Heart left ventricle (tissue), 16 donors: Measurements from ENCODE around the gene AFDN. TPM values are rescaled to one million over a fixed set of nuclear protein-coding genes. Genes with fewer than 3 reads are reported as not detected.
A peak's percentile ranks its signal among the peaks of the same experiment; 100 is the strongest.

ENCODE experiments used
- ATAC-seq, 4 donors: fragments of 200-7000 bp; cut with Tn5 transposase; one replicate each; pipeline ENCODE4 v1.9.1; 2020 to 2022; ENCODE audit warnings: moderate library complexity in 4 of 4, mild to moderate bottlenecking in 3 of 4, moderate number of reproducible peaks in 1 of 4
- DNase-seq, 5 donors: peaks; one replicate each; pipeline ENCODE4 v3.0.0-alpha.2; 2020
- H3K27ac ChIP-seq, 12 donors: fragments of 200-600 bp; sonication (generic) in 4 of 12; one replicate each; pipeline versions ENCODE4 v1.5.0 to v1.8.0; 2016 to 2022; ENCODE audit warnings: mild to moderate bottlenecking in 2 of 12
- H3K27me3 ChIP-seq, 9 donors: fragments of 200-600 bp; sonication (generic) in 2 of 9; one replicate each; pipeline versions ENCODE4 v1.5.1 to v1.8.0; 2016 to 2022; ENCODE audit warnings: mild to moderate bottlenecking in 3 of 9
- H3K36me3 ChIP-seq, 9 donors: fragments of 200-600 bp; sonication (generic) in 2 of 9; one replicate each; pipeline versions ENCODE4 v1.5.0 to v1.8.0; 2018 to 2022; ENCODE audit warnings: mild to moderate bottlenecking in 2 of 9
- H3K4me1 ChIP-seq, 12 donors: fragments of 200-600 bp; sonication (generic) in 4 of 12; one replicate each; pipeline versions ENCODE4 v1.5.0 to v1.8.0; 2016 to 2022; ENCODE audit warnings: mild to moderate bottlenecking in 3 of 12
- H3K4me3 ChIP-seq, 12 donors: fragments of 200-600 bp; sonication (generic) in 4 of 12; one replicate each; pipeline versions ENCODE4 v1.5.0 to v1.8.0; 2017 to 2022; ENCODE audit warnings: mild to moderate bottlenecking in 9 of 12, moderate library complexity in 4 of 12
- H3K9me3 ChIP-seq, 12 donors: fragments of 200-600 bp; sonication (generic) in 4 of 12; one replicate each; pipeline versions ENCODE4 v1.5.0 to v1.8.0; 2016 to 2022; ENCODE audit warnings: mild to moderate bottlenecking in 1 of 12
- CTCF ChIP-seq, 12 donors: fragments of 200-600 bp; sonication (generic) in 4 of 12; IDR thresholded peaks; one replicate each; pipeline versions ENCODE4 v1.5.0 to v1.8.0; 2018 to 2022; ENCODE audit warnings: antibody characterized with exemption in 12 of 12, mild to moderate bottlenecking in 5 of 12
- POLR2A ChIP-seq, 2 donors: fragments of 450-650 bp; IDR thresholded peaks; one replicate each; pipeline ENCODE4 v1.6.1; 2017; ENCODE audit warnings: antibody characterized with exemption in 2 of 2, mild to moderate bottlenecking in 2 of 2, moderate library complexity in 2 of 2
- WGBS, 4 donors: extraction: QIAGEN DNeasy Blood & Tissue Kit in 2 of 4; methylation state at CpG; one replicate each; pipeline versions ENCODE4 v1.1.5 to v1.1.7; 2013 to 2018; 5-methylcytosine and 5-hydroxymethylcytosine counted together
- intact Hi-C, 10 donors: fragments of 100-400 bp; cut with DNase I; formaldehyde crosslinking; loops; one replicate each; pipeline versions ENCODE4 v1.11.1 to v1.14.2; 2022
- polyA plus RNA-seq, 2 donors: library from polyadenylated mRNA; stranded (reverse); fragments of 200-250 nt; gene quantifications; one replicate each; pipeline ENCODE4 v1.2.3, GENCODE V29; 2013
- total RNA-seq, 9 donors: library from RNA; depleted of rRNA in 2 of 9; stranded (reverse); fragments of >200 nt in 2 of 9; fragmentation: NEBNext Ultra II Directional in 3 of 9; extraction: Animal tissue kit (Norgen Biotek cat#: 25700) in 3 of 9; gene quantifications; one replicate each; pipeline versions ENCODE4 v1.1.0 to v1.2.4, GENCODE V29; 2016 to 2023
- donor health status: ischemic (EF 13 %, LVEDD 7.1; RV severe dilation, severe dysfunction).
- donor health status: healthy with polysubstance abuse.
- donor health status: DM: no; HTN: yes; CAD: no.
- donor health status: DM: no; HTN: no; CAD: no.
- donor health status: ischemic (EF 25% LVEDD 6.9; RV normal size, moderate dysfunction).
- donor health status: ischemic (EF 25% LVEDD 5.7; RV mildly dilated, moderate dysfunction).
- donor health status: healthy.
- donor health status: DM: yes; HTN: yes; CAD: no.
- donor health status: ischemic (EF 35%, LVEDD 5.7; RV mildly dilated, moderate dysfunction).
- donor health status: nonischemic (EF 11% LVEDD 7.7; RV severe dilation, severe dysfunction).
- donor health status: DM: yes; HTN: yes; CAD: no.
- donor health status: PGD.
- donor health status: ischemic (EF 29% LVEDD 5.4; RV normal size, mild dysfunction).
- donor health status: nonischemic (EF 23%, LVEDD 6.1; RV moderate dilation, normal function).

AFDN gene
- total and polyA plus RNA-seq, 11 donors = 27.6 to 100 (median 50.4) TPM

- DNase-seq = no peak
- WGBS, 4 donors = 72 to 79% (median 78%) methylated on average over 14 of the region's 14 CpGs
Measured at GRCh38 chr6:167918548-167919278, 92.0 kb downstream of the AFDN start.

GRCh38 chr6:167919349-167919748 lies 92.6 kb downstream of the AFDN start:
- Histone ChIP-seq H3K9me3 (no peaks in the 10 kb centered on the region), H3K27ac (no peak overlapping the region), H3K36me3 (peaks cover 0 to 100% (median 73%) of the 10 kb centered on the region in 9 donors), H3K4me1 (no peaks in the 10 kb centered on the region), H3K4me3 (no peak overlapping the region), H3K27me3 (no peaks in the 10 kb centered on the region)
- ATAC-seq (no peak), DNase-seq (no peak)
- WGBS, 4 donors = 80 to 89% (median 86%) methylated on average over 3 of the region's 3 CpGs
- no peak for TF ChIP-seq CTCF (IDR thresholded peaks at IDR 0.05)
- intact Hi-C loops = loop anchor here in 3 of 10 donors (10.0 kb wide), 3 partner anchors 135 to 705 kb away; no protein-coding TSS in a partner anchor

More at GRCh38 chr6:167918548-167919278, 92.0 kb downstream of the AFDN start:
- peak in 1 of 4 donors; percentile 43 for ATAC-seq
- TF ChIP-seq POLR2A (IDR thresholded peaks at IDR 0.05) = no peak
- no peak for TF ChIP-seq CTCF (IDR thresholded peaks at IDR 0.05)
- Histone ChIP-seq H3K4me3 (no peak overlapping the region), H3K9me3 (no peaks in the 10 kb centered on the region), H3K27me3 (no peaks in the 10 kb centered on the region), H3K4me1 (no peaks in the 10 kb centered on the region), H3K36me3 (peaks cover 0 to 100% (median 80%) of the 10 kb centered on the region in 9 donors), H3K27ac (no peak overlapping the region)
- intact Hi-C loops = loop anchor here in 3 of 10 donors (10.0 kb wide), 3 partner anchors 136 to 704 kb away; no protein-coding TSS in a partner anchor

GRCh38 chr6:167920165-167920564 lies 93.5 kb downstream of the AFDN start:
- TF ChIP-seq POLR2A (IDR thresholded peaks at IDR 0.05) = no peak
- TF ChIP-seq CTCF (IDR thresholded peaks at IDR 0.05) = no peak
- H3K4me1 ChIP-seq = no peaks in the 10 kb centered on the region
- DNase-seq = no peak
- no peak for ATAC-seq
- H3K27ac ChIP-seq = no peak overlapping the region
- intact Hi-C loops = no loop called here
- peaks cover 0 to 100% (median 71%) of the 10 kb centered on the region in 9 donors for H3K36me3 ChIP-seq
- no peaks in the 10 kb centered on the region for H3K27me3 ChIP-seq
- 78 to 89% (median 85%) methylated on average over 8 of the region's 8 CpGs for WGBS, 4 donors
- no peaks in the 10 kb centered on the region for H3K9me3 ChIP-seq
- no peak overlapping the region for H3K4me3 ChIP-seq

- Histone ChIP-seq H3K4me3 (no peak overlapping the region), H3K4me1 (peaks cover 0 to 6% (median 0%) of the 10 kb centered on the region in 12 donors), H3K9me3 (no peaks in the 10 kb centered on the region), H3K27ac (no peak overlapping the region), H3K27me3 (no peaks in the 10 kb centered on the region), H3K36me3 (peaks cover 0 to 98% (median 64%) of the 10 kb centered on the region in 9 donors)
- no peak for DNase-seq
- 69 to 82% (median 70%) methylated on average over 6 of the region's 6 CpGs for WGBS, 4 donors
- TF ChIP-seq POLR2A (IDR thresholded peaks at IDR 0.05) (no peak), CTCF (IDR thresholded peaks at IDR 0.05) (no peak)
- ATAC-seq = no peak
- intact Hi-C loops = no loop called here
Measured at GRCh38 chr6:167921831-167922230, 95.1 kb downstream of the AFDN start.
